ENCODE data around the gene COLGALT1.
A peak's percentile ranks its signal among the peaks of the same experiment; 100 is the strongest.
"Not testable (repeated sequence)": the region's sequence is repeated elsewhere in the genome, so short reads cannot be mapped to it uniquely, and the experiment has no call there.

Gene COLGALT1

GRCh38 chr19:17542042-17542441 is 13.4 kb upstream of the COLGALT1 start:
- no peak overlapping the region for H3K9ac ChIP-seq (ENCODE audit: low read length in 5 of 5)
- H3K36me3 ChIP-seq (ENCODE audit: control insufficient read depth in 5 of 5, insufficient read depth in 5 of 5, low read length in 5 of 5) = no peaks in the 10 kb centered on the region
- no peak overlapping the region for H3K4me3 ChIP-seq (ENCODE audit: low read depth in 1 of 5, low read length in 5 of 5)
- no peaks in the 10 kb centered on the region for H3K27me3 ChIP-seq (ENCODE audit: control insufficient read depth in 5 of 5, insufficient read depth in 4 of 5, low read length in 5 of 5)
- H3K4me1 ChIP-seq (ENCODE audit: control insufficient read depth in 5 of 5, insufficient read depth in 5 of 5, low read length in 5 of 5) = peaks cover 0 to 13% (median 11%) of the 10 kb centered on the region in 5 donors
- no peak overlapping the region for H3K27ac ChIP-seq (ENCODE audit: low read depth, low read length)
- peaks cover 0 to 5% (median 2%) of the 10 kb centered on the region in 5 donors for H3K9me3 ChIP-seq (ENCODE audit: control insufficient read depth in 5 of 5, low read length in 5 of 5)

GRCh38 chr19:17542793-17543582 is 12.5 kb upstream of the COLGALT1 start:
- no peak overlapping the region for H3K4me3 ChIP-seq (ENCODE audit: low read depth in 1 of 5, low read length in 5 of 5)

GRCh38 chr19:17543986-17544385 is 11.5 kb upstream of the COLGALT1 start:
- peaks cover 0 to 9% (median 7%) of the 10 kb centered on the region in 5 donors for H3K4me1 ChIP-seq (ENCODE audit: control insufficient read depth in 5 of 5, insufficient read depth in 5 of 5, low read length in 5 of 5)
- no peaks in the 10 kb centered on the region for H3K27me3 ChIP-seq (ENCODE audit: control insufficient read depth in 5 of 5, insufficient read depth in 4 of 5, low read length in 5 of 5)
- H3K36me3 ChIP-seq (ENCODE audit: control insufficient read depth in 5 of 5, insufficient read depth in 5 of 5, low read length in 5 of 5) = no peaks in the 10 kb centered on the region
- no peak overlapping the region for H3K9ac ChIP-seq (ENCODE audit: low read length in 5 of 5)
- no peak overlapping the region for H3K27ac ChIP-seq (ENCODE audit: low read depth, low read length)
- H3K9me3 ChIP-seq (ENCODE audit: control insufficient read depth in 5 of 5, low read length in 5 of 5) = peaks cover 0 to 5% (median 2%) of the 10 kb centered on the region in 5 donors
- H3K4me3 ChIP-seq (ENCODE audit: low read depth in 1 of 5, low read length in 5 of 5) = no peak overlapping the region

More at GRCh38 chr19:17542793-17543582, 12.5 kb upstream of the COLGALT1 start:
- H3K4me1 ChIP-seq (ENCODE audit: control insufficient read depth in 5 of 5, insufficient read depth in 5 of 5, low read length in 5 of 5) = peaks cover 0 to 13% (median 11%) of the 10 kb centered on the region in 5 donors
- H3K27ac ChIP-seq (ENCODE audit: low read depth, low read length) = no peak overlapping the region
- peaks cover 0 to 5% (median 2%) of the 10 kb centered on the region in 5 donors for H3K9me3 ChIP-seq (ENCODE audit: control insufficient read depth in 5 of 5, low read length in 5 of 5)
- H3K27me3 ChIP-seq (ENCODE audit: control insufficient read depth in 5 of 5, insufficient read depth in 4 of 5, low read length in 5 of 5) = no peaks in the 10 kb centered on the region
- H3K9ac ChIP-seq (ENCODE audit: low read length in 5 of 5) = no peak overlapping the region
- H3K36me3 ChIP-seq (ENCODE audit: control insufficient read depth in 5 of 5, insufficient read depth in 5 of 5, low read length in 5 of 5) = no peaks in the 10 kb centered on the region

DNA sequence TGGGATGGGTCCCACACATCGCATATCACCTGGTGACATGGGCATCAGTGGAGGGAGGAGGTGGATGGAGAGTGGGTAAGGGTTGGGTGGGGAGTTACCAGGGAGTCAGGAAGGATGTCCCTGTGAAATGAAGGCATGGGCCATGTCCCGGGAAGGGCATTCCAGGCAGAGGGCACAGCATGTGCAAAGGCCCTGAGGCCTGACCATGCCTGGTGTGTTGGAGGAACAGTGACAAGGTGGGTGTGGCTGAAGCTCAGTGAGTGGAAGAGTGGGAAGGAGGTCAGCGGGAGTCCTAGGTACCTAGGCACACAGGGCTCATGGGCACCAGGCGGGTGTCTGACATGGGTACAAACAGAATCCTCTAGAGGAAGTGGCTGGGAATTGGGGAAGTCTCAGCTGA is 11.0 kb upstream of the COLGALT1 start:
- Histone ChIP-seq H3K27ac (ENCODE audit: low read depth, low read length) (no peak overlapping the region), H3K36me3 (ENCODE audit: control insufficient read depth in 5 of 5, insufficient read depth in 5 of 5, low read length in 5 of 5) (no peaks in the 10 kb centered on the region), H3K27me3 (ENCODE audit: control insufficient read depth in 5 of 5, insufficient read depth in 4 of 5, low read length in 5 of 5) (no peaks in the 10 kb centered on the region), H3K9me3 (ENCODE audit: control insufficient read depth in 5 of 5, low read length in 5 of 5) (peaks cover 0 to 5% (median 2%) of the 10 kb centered on the region in 5 donors), H3K4me1 (ENCODE audit: control insufficient read depth in 5 of 5, insufficient read depth in 5 of 5, low read length in 5 of 5) (peaks cover 0 to 4% (median 2%) of the 10 kb centered on the region in 5 donors), H3K4me3 (ENCODE audit: low read depth in 1 of 5, low read length in 5 of 5) (no peak overlapping the region), H3K9ac (ENCODE audit: low read length in 5 of 5) (no peak overlapping the region)

DNA sequence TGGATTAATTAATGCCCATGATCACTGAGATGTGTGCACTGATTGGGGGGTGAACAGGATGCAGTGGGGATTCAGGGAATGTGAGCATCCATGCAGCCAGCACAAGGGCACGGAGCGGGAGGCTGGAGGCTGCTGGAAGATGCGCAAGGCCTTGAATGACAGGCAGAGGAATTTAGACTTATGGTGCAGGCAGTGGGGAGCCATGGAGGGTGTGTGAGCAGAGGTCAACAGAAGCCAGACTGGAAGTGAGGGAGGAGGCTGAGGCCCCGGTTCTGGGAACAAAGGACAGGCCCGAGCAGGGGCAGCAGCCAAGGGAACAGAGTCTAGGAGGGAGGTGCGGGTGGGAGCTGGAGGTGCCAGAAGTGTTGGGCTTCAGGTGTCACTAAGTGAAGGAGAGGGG is 7.3 kb upstream of the COLGALT1 start:
- no peak overlapping the region for H3K27ac ChIP-seq (ENCODE audit: low read depth, low read length)
- H3K36me3 ChIP-seq (ENCODE audit: control insufficient read depth in 5 of 5, insufficient read depth in 5 of 5, low read length in 5 of 5) = no peaks in the 10 kb centered on the region
- H3K9me3 ChIP-seq (ENCODE audit: control insufficient read depth in 5 of 5, low read length in 5 of 5) = no peaks in the 10 kb centered on the region
- H3K27me3 ChIP-seq (ENCODE audit: control insufficient read depth in 5 of 5, insufficient read depth in 4 of 5, low read length in 5 of 5) = no peaks in the 10 kb centered on the region
- no peak overlapping the region for H3K4me3 ChIP-seq (ENCODE audit: low read depth in 1 of 5, low read length in 5 of 5)
- H3K9ac ChIP-seq (ENCODE audit: low read length in 5 of 5) = no peak overlapping the region
- peaks cover 0 to 9% (median 4%) of the 10 kb centered on the region in 5 donors for H3K4me1 ChIP-seq (ENCODE audit: control insufficient read depth in 5 of 5, insufficient read depth in 5 of 5, low read length in 5 of 5)

DNA sequence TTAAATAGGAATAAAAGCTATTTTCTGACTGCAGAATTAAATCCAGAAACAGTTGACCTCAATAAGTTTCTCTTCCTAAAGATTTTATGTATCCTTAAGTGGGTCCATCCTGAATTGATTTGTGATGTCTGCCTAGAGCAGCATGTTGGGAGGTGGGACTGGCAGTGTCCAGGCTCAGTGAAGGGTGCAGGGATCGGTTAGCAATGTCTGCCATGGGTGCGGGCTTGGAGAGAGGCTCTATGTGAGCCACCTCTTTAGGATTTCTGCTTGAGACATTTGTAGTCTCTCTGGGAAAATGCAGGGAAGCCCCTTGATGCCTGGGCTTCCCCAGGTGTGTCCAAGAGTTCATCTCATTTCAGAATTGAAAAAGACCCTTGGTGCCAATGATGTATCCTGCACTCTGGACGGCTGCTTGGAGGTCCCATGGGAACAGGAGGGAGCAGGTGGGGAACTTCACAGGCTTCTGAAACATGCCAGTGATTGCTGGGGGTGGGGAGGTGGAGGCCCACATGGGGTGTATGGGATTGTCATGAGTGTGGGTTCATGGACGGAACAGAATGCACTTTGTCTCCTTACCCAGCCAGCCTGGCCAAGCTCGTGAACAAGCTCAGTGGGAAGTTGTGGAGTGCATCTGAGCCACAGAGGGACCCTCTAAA is 6.2 kb upstream of the COLGALT1 start:
- H3K36me3 ChIP-seq (ENCODE audit: control insufficient read depth in 5 of 5, insufficient read depth in 5 of 5, low read length in 5 of 5) = no peaks in the 10 kb centered on the region
- H3K27me3 ChIP-seq (ENCODE audit: control insufficient read depth in 5 of 5, insufficient read depth in 4 of 5, low read length in 5 of 5) = no peaks in the 10 kb centered on the region
- no peak overlapping the region for H3K4me3 ChIP-seq (ENCODE audit: low read depth in 1 of 5, low read length in 5 of 5)
- no peaks in the 10 kb centered on the region for H3K9me3 ChIP-seq (ENCODE audit: control insufficient read depth in 5 of 5, low read length in 5 of 5)
- peaks cover 4 to 20% (median 13%) of the 10 kb centered on the region in 5 donors for H3K4me1 ChIP-seq (ENCODE audit: control insufficient read depth in 5 of 5, insufficient read depth in 5 of 5, low read length in 5 of 5)
- H3K9ac ChIP-seq (ENCODE audit: low read length in 5 of 5) = no peak overlapping the region
- no peak overlapping the region for H3K27ac ChIP-seq (ENCODE audit: low read depth, low read length)

DNA sequence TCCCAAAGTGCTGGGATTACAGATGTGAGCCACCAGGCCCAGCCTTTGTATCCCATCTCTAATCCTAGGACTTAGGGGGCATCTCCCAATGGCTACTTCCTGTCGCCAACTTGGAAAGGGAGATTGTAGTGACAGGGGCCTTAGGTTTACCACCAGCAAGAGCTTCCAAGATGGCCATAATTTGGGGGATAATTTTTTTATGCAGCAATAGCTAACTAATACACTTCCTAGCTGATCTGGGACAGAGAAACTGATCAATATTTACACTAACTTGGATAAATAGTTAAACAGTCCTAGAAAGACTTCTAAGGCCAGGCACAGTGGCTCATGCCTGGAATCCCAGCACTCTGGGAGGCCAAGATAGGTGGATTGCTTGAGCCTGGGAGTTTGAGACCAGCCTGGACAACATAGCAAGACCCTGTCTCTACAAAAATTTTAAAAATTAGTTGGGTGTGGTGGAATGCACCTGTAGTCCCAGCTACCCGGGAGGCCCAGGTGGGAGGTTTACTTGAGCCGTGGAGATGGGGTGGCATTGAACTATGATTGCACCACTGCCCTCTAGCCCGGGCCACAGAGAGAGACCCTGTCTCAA is 5.3 kb upstream of the COLGALT1 start:
- H3K27ac ChIP-seq (ENCODE audit: low read depth, low read length) = no peak overlapping the region
- H3K9me3 ChIP-seq (ENCODE audit: control insufficient read depth in 5 of 5, low read length in 5 of 5) = no peaks in the 10 kb centered on the region
- no peak overlapping the region for H3K9ac ChIP-seq (ENCODE audit: low read length in 5 of 5)
- H3K4me1 ChIP-seq (ENCODE audit: control insufficient read depth in 5 of 5, insufficient read depth in 5 of 5, low read length in 5 of 5) = peaks cover 9 to 27% (median 17%) of the 10 kb centered on the region in 5 donors
- H3K27me3 ChIP-seq (ENCODE audit: control insufficient read depth in 5 of 5, insufficient read depth in 4 of 5, low read length in 5 of 5) = no peaks in the 10 kb centered on the region
- H3K36me3 ChIP-seq (ENCODE audit: control insufficient read depth in 5 of 5, insufficient read depth in 5 of 5, low read length in 5 of 5) = no peaks in the 10 kb centered on the region
- H3K4me3 ChIP-seq (ENCODE audit: low read depth in 1 of 5, low read length in 5 of 5) = no peak overlapping the region

- H3K27ac ChIP-seq (ENCODE audit: low read depth, low read length) = peak overlapping the region; percentile 70
Observed at GRCh38 chr19:17552735-17553134, 2.7 kb upstream of the COLGALT1 start.

GRCh38 chr19:17553256-17553655 is 2.2 kb upstream of the COLGALT1 start:
- H3K9ac ChIP-seq (ENCODE audit: low read length in 5 of 5) = peak overlapping the region in 2 of 5 donors; percentile 56 to 62
- H3K36me3 ChIP-seq (ENCODE audit: control insufficient read depth in 5 of 5, insufficient read depth in 5 of 5, low read length in 5 of 5) = peaks cover 0 to 3% (median 0%) of the 10 kb centered on the region in 5 donors
- peaks cover 10 to 49% (median 37%) of the 10 kb centered on the region in 5 donors for H3K4me1 ChIP-seq (ENCODE audit: control insufficient read depth in 5 of 5, insufficient read depth in 5 of 5, low read length in 5 of 5)
- H3K4me3 ChIP-seq (ENCODE audit: low read depth in 1 of 5, low read length in 5 of 5) = peak overlapping the region in 1 of 5 donors; percentile 22
- H3K9me3 ChIP-seq (ENCODE audit: control insufficient read depth in 5 of 5, low read length in 5 of 5) = no peaks in the 10 kb centered on the region
- no peaks in the 10 kb centered on the region for H3K27me3 ChIP-seq (ENCODE audit: control insufficient read depth in 5 of 5, insufficient read depth in 4 of 5, low read length in 5 of 5)
- peak overlapping the region; percentile 70 for H3K27ac ChIP-seq (ENCODE audit: low read depth, low read length)

More at GRCh38 chr19:17552735-17553134, 2.7 kb upstream of the COLGALT1 start:
- H3K27me3 ChIP-seq (ENCODE audit: control insufficient read depth in 5 of 5, insufficient read depth in 4 of 5, low read length in 5 of 5); H3K9me3 ChIP-seq (ENCODE audit: control insufficient read depth in 5 of 5, low read length in 5 of 5); H3K9ac ChIP-seq (ENCODE audit: low read length in 5 of 5); H3K4me3 ChIP-seq (ENCODE audit: low read depth in 1 of 5, low read length in 5 of 5); H3K36me3 ChIP-seq (ENCODE audit: control insufficient read depth in 5 of 5, insufficient read depth in 5 of 5, low read length in 5 of 5): not testable (repeated sequence)
- peaks cover 10 to 49% (median 37%) of the 10 kb centered on the region in 5 donors for H3K4me1 ChIP-seq (ENCODE audit: control insufficient read depth in 5 of 5, insufficient read depth in 5 of 5, low read length in 5 of 5)
